SH-SY5Y (cell line): ENCODE results near the gene DOCK8.

ENCODE experiments used
- GATA2 ChIP-seq: IDR thresholded peaks from 2 replicates; pipeline ENCODE4 v1.6.1; 2011; ENCODE audit warnings: mild to moderate bottlenecking, low read depth, low read length
- GATA3 ChIP-seq: IDR thresholded peaks from 2 replicates; pipeline ENCODE4 v1.6.1; 2011; ENCODE audit warnings: low read depth, mild to moderate bottlenecking, low read length, moderate library complexity

DOCK8 gene

GRCh38 chr9:279674-280073 is 65.0 kb downstream of the DOCK8 start:
- no peak for TF ChIP-seq GATA2
- no peak for TF ChIP-seq GATA3

- TF ChIP-seq GATA3 (no peak), GATA2 (no peak)
Measured at GRCh38 chr9:281741-282645, 67.3 kb downstream of the DOCK8 start.

GRCh38 chr9:286071-286740 is 71.5 kb downstream of the DOCK8 start:
- TF ChIP-seq GATA3 (no peak), GATA2 (no peak)

DNA sequence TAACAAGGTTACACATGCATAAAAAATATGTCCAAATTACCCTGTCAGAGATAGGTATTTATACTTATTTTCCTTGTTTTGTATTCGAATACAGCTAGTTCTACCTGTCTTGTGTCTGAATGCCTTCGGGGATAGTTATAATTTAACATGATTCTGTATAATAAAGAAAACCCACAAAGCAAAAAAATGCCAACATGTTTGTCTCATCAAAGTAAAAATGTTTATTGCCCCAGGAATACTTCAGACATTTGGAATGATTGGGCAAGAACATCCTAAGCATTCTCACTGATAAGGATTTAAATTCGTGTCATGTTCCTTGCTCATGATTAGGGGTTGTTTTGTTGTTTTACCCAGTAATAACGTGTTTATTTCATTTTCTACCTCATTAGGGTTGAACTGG is 74.5 kb downstream of the DOCK8 start:
- no peak for TF ChIP-seq GATA2
- no peak for TF ChIP-seq GATA3

- TF ChIP-seq GATA3 (no peak), GATA2 (no peak)
Measured at GRCh38 chr9:292915-293314, 78.2 kb downstream of the DOCK8 start.

DNA sequence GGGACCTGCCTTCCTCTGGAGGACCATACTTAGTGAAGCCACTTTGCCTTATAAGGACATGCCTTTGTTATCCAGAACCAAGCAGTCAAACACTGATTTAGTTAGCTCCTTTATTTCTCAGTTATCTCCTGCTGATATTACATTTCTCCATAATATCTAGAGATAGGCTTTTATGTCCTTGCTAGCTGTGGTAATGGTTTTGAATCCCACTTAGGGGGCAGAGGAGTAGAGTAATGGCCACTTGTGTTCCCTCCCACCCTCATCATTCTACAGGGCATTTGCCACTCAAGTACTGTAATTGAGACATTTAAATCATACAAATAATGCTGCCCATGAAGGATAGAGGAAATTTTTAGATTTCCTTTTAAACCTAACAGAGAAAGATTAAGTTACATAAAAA is 80.9 kb downstream of the DOCK8 start:
- TF ChIP-seq GATA3: no peak
- no peak for TF ChIP-seq GATA2

DNA sequence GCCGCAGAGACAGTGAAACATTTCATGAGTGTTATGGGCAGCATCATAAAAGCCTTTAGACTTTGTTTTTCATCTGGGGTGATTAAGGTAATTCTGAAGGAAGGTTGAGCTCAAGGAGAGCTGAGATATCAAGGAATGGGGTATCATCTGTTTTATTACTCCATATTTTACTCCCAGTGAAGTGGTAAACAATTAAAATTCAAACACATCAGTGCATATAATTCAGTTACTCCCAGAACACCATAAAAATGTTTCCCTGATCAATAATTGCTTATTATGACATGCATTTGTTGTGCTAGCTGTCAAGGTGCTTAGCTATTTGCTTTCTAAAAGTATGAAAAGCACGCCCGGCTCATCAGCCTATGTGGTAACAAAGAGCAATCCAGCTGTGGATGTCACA is 81.7 kb downstream of the DOCK8 start:
- TF ChIP-seq GATA3 (no peak), GATA2 (no peak)

DNA sequence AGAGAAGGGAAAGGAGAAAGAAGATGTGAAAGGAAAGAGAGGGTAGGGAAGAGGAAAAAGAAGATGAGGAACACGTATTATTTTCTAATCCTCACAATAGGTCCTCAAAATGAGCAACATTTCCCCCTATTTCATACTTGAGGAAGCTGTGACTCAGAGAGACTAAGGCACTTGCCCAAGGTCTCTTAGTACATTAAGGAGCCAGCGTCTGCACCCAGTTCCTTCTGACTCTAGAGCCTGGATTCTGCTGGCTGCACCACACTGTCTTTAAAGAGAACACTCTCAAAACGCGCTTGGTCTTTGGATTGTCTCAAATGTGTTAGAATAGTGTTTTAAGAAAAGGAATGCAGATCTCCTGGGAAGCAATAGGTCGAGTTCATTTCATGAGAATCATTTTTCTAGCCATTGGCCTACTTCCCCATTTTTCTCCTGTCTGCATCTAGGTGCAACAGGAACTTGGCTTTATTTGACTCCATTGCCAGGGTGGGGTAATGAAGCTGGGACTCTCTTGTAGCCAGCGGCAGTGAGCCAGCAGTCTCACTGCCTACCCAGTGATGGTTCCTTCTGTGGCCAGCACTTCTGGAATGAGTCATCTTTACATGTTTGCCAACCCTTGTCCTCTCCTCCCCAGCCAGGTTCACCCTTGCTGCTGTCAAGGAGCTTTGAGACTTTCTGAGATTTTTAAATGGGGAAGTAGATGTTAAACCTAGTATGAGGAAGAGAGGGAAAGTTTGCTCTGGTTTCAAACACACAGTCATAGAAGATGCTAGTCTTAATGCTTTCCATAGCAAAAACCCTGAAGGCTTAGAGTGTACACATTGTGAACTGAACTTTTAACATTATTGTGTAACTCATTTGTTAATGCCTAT is 82.7 kb downstream of the DOCK8 start:
- no peak for TF ChIP-seq GATA2
- TF ChIP-seq GATA3: no peak

DNA sequence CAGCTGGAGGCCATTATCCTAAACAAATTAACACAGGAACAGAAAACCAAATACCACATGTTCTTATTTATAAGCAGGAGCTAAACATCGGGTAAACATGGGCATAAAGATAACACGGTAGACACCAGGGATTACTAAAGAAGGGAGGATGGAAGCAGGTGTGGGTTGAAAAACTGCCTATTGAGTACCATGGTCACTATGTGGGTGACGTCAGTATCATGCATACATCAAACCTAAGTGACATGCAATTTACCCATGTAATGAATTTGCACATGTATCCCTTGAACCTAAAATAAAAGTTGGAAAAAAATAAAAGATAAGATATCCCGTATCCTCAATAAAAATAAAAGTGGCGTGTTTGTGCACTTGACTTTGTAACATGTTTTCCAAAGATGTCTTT is 88.8 kb downstream of the DOCK8 start:
- TF ChIP-seq GATA2 (no peak), GATA3 (no peak)

DNA sequence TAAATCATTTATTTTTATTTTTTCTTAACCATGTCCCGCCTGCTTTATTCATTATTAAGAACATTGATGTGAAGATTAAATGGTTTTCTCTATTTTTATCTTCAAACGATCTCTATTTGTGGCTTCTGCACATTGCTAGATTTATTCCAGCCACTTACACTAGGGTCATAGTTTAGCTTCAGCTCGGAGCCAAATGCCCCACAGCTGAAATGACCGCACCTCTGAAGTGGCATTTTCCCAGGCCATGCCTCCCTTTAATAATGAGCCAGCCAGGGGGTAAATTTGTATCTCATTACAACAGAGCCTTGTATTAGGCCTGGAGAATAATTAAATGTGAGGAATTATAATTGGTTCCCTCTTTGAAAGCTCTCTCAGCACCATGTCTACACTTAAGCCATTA is 89.4 kb downstream of the DOCK8 start:
- TF ChIP-seq GATA3 (no peak), GATA2 (no peak)

DNA sequence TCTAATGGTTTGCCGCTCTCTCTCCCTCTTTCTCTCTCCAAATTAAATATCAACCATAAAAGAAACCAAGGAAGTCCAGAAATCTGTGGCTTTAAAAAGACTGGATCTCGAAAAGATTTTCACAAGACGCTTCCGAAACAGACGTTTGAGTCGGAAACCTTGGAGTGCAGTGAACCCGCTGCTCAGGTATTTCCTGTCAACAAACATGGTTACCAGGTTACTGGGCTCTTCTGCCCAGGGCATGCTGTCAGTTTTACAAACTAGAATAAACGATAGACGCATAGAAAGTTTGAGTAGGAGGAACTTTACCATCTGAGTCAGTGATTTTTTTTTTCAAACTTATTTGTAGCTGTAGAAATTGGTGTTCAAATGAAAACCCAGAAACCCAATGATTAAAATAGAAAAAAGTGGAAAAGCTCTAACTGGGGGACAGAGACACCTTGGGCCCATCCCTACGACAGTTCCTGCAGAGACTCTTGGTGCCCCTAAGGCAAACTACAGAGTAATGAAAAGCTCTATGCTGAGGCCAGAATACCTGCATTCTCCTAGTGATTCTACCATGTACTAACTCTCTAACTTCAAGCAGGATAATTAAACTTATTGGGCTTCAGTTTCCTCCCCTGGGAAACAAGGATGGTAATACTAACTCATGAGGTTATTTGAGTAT is 90.0 kb downstream of the DOCK8 start:
- no peak for TF ChIP-seq GATA3
- TF ChIP-seq GATA2: no peak

DNA sequence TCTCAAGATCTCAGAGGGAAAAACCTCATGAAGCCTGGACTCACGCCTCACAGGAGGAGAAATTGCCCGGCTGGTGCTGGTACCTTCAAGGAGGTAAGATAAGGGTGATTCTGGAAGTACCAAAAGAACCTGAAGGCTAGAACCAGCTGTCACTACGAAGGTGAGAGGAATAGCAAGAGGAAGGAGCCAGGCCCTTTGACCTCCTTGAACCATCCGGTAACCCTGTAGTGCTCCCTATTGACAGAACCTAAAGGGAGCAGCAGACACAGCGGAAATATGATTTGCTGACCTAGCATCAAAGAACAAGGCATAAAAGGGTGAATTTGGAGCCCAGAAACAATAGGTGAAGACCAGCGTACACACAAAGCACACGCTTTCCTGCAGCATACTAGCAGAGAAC is 92.2 kb downstream of the DOCK8 start:
- TF ChIP-seq GATA2 (no peak), GATA3 (no peak)

GRCh38 chr9:311841-312240 is 97.2 kb downstream of the DOCK8 start:
- TF ChIP-seq GATA3 (no peak), GATA2 (no peak)
